Astrocyte (in vitro differentiated cells and primary cell): ENCODE data around the gene PAPSS2. TPM values are rescaled to one million over a fixed set of nuclear protein-coding genes. Genes with fewer than 3 reads are reported as not detected.

Experiments
- DNase-seq: peaks from one replicate; pipeline ENCODE4 v3.0.0-alpha.2; 2010; ENCODE audit warnings: low read depth
- FAIRE-seq: peaks from 2 replicates; lab custom pipeline; 2011; peaks lifted over from hg19 to GRCh38; lab: Jason Lieb, UNC
- H2AFZ ChIP-seq: 2 replicates; pipeline ENCODE4 v1.6.0; 2012; ENCODE audit warnings: low read depth, low read length, inconsistent platforms
- H3K27ac ChIP-seq: 2 replicates; pipeline ENCODE4 v1.5.1; 2011; ENCODE audit warnings: low read depth, low read length, inconsistent platforms
- H3K27me3 ChIP-seq: 2 replicates; pipeline ENCODE4 v1.6.0; 2011; ENCODE audit warnings: low read length, inconsistent platforms; ENCODE audit not compliant: insufficient read depth
- H3K36me3 ChIP-seq: 2 replicates; pipeline ENCODE4 v1.5.1; 2011; ENCODE audit warnings: low read length, inconsistent platforms; ENCODE audit not compliant: insufficient read depth
- H3K4me1 ChIP-seq: 2 replicates; pipeline ENCODE4 v1.5.1; 2011; ENCODE audit warnings: low read length, inconsistent platforms; ENCODE audit not compliant: insufficient read depth
- H3K4me2 ChIP-seq: 2 replicates; pipeline ENCODE4 v1.6.0; 2012; ENCODE audit warnings: low read length, inconsistent platforms
- H3K4me3 ChIP-seq: 2 replicates; pipeline ENCODE4 v1.5.1; 2011; ENCODE audit warnings: low read depth, mild to moderate bottlenecking, low read length, inconsistent platforms; ENCODE audit not compliant: insufficient read depth
- H3K79me2 ChIP-seq: 2 replicates; pipeline ENCODE4 v1.6.0; 2012; ENCODE audit warnings: mild to moderate bottlenecking, low read length, inconsistent platforms; ENCODE audit not compliant: insufficient read depth
- H3K9ac ChIP-seq: 2 replicates; pipeline ENCODE4 v1.6.0; 2012; ENCODE audit warnings: mild to moderate bottlenecking, low read length, inconsistent platforms
- H3K9me3 ChIP-seq: 2 replicates; pipeline ENCODE4 v1.5.1; 2012; ENCODE audit warnings: low read depth, mild to moderate bottlenecking, low read length, inconsistent platforms; ENCODE audit not compliant: insufficient read depth
- H4K20me1 ChIP-seq: 2 replicates; pipeline ENCODE4 v1.6.0; 2012; ENCODE audit warnings: low read length, inconsistent platforms; ENCODE audit not compliant: insufficient read depth
- H3K27ac Mint-ChIP-seq: one replicate; pipeline ENCODE4 v1.8.0; 2021; ENCODE audit warnings: mild to moderate bottlenecking, mixed read lengths; ENCODE audit not compliant: unreplicated experiment
- H3K27me3 Mint-ChIP-seq: one replicate; pipeline ENCODE4 v1.8.0; 2021; ENCODE audit warnings: low read depth, mixed read lengths; ENCODE audit not compliant: unreplicated experiment
- H3K36me3 Mint-ChIP-seq: one replicate; pipeline ENCODE4 v1.8.0; 2021; ENCODE audit warnings: low read depth, mixed read lengths; ENCODE audit not compliant: unreplicated experiment
- H3K4me1 Mint-ChIP-seq: one replicate; pipeline ENCODE4 v1.8.0; 2021; ENCODE audit warnings: low read depth, mixed read lengths; ENCODE audit not compliant: unreplicated experiment
- H3K4me3 Mint-ChIP-seq: one replicate; pipeline ENCODE4 v1.8.0; 2021; ENCODE audit warnings: mild to moderate bottlenecking, moderate library complexity, mixed read lengths; ENCODE audit not compliant: unreplicated experiment
- H3K9me3 Mint-ChIP-seq: one replicate; pipeline ENCODE4 v1.8.0; 2021; ENCODE audit warnings: mild to moderate bottlenecking, mixed read lengths; ENCODE audit not compliant: unreplicated experiment
- CTCF ChIP-seq: IDR thresholded peaks from 2 replicates; pipeline ENCODE4 v1.5.1; 2011; ENCODE audit warnings: low read depth, mild to moderate bottlenecking, inconsistent platforms, low read length, moderate library complexity; ENCODE audit not compliant: insufficient read depth
- EZH2 ChIP-seq: IDR thresholded peaks from 2 replicates; pipeline ENCODE4 v1.6.1; 2012; ENCODE audit warnings: mild to moderate bottlenecking, low read length, inconsistent platforms; ENCODE audit not compliant: insufficient read depth
- total RNA-seq: library from RNA; stranded (reverse); gene quantifications from 2 replicates; pipeline ENCODE4 v1.2.1, GENCODE V29; 2021

PAPSS2 gene
- total RNA-seq, 1 donor from 2014 or later: 48.6 TPM

DNA sequence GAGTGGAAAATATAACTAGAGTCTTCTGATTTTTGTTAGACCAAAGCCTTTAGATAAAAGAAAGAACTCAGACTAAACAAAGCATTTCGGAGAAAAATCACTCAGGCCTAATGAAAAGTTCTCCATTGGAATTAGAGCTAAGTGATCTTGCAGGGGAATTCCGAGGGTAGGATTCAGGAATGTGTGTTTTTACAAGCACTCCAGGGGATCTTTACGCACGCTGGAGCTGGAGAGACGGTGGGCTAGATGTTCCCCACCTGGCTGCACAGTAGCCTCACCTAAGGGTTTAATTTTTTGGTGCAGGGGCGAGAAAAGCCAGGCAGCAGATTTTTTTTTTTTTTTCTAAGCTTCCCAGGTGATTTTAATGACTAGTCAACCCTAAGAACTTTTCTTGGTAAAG lies 7.9 kb upstream of the PAPSS2 start:
- Histone ChIP-seq H3K27me3 (no peaks in the 10 kb centered on the region), H4K20me1 (no peaks in the 10 kb centered on the region), H3K9me3 (no peaks in the 10 kb centered on the region), H3K4me3 (no peak overlapping the region), H3K36me3 (no peaks in the 10 kb centered on the region), H3K27ac (no peak overlapping the region), H3K79me2 (no peaks in the 10 kb centered on the region), H3K4me2 (no peak overlapping the region), H2AFZ (no peak overlapping the region), H3K4me1 (peaks cover 11% of the 10 kb centered on the region), H3K9ac (no peak overlapping the region)
- FAIRE-seq (no peak), DNase-seq (no peak)
- Mint-ChIP-seq H3K9me3 (no peaks in the 10 kb centered on the region), H3K4me3 (no peak overlapping the region), H3K36me3 (no peaks in the 10 kb centered on the region), H3K27me3 (no peaks in the 10 kb centered on the region), H3K27ac (no peak overlapping the region), H3K4me1 (peaks cover 10% of the 10 kb centered on the region)
- TF ChIP-seq EZH2 (no peak), CTCF (no peak)

DNA sequence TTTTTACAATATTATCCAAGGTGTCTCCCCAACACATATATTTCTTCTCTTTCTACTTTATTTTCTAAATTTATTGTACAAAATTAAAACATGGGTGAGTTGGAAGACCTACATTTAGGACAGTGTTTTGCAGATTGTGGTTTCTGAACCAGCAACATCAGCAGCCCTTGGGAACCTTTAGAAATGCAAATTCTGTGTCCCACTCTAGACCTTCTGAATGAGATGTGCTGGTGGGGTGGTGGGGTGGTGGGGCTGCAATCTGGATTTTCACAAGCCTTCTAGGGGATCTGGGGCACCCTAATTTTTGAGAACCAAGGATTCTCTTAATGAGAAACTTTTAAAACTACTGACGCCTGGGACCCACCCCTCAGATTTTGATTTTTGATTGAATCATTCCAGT lies 7.4 kb upstream of the PAPSS2 start:
- Mint-ChIP-seq H3K4me1 (peaks cover 11% of the 10 kb centered on the region), H3K36me3 (no peaks in the 10 kb centered on the region), H3K9me3 (no peaks in the 10 kb centered on the region), H3K27ac (no peak overlapping the region), H3K27me3 (no peaks in the 10 kb centered on the region), H3K4me3 (no peak overlapping the region)
- Histone ChIP-seq H2AFZ (no peak overlapping the region), H3K9me3 (no peaks in the 10 kb centered on the region), H3K9ac (no peak overlapping the region), H3K27me3 (no peaks in the 10 kb centered on the region), H3K4me1 (peaks cover 16% of the 10 kb centered on the region), H3K4me2 (no peak overlapping the region), H3K27ac (no peak overlapping the region), H3K4me3 (no peak overlapping the region), H3K79me2 (no peaks in the 10 kb centered on the region), H4K20me1 (no peaks in the 10 kb centered on the region), H3K36me3 (no peaks in the 10 kb centered on the region)
- DNase-seq (no peak), FAIRE-seq (no peak)
- TF ChIP-seq EZH2 (no peak), CTCF (no peak)

GRCh38 chr10:87654212-87654611 lies 5.5 kb upstream of the PAPSS2 start:
- Histone ChIP-seq H3K4me3 (no peak overlapping the region), H3K27ac (no peak overlapping the region), H3K4me2 (no peak overlapping the region), H3K4me1 (peaks cover 21% of the 10 kb centered on the region), H4K20me1 (no peaks in the 10 kb centered on the region), H2AFZ (no peak overlapping the region), H3K9me3 (no peaks in the 10 kb centered on the region), H3K36me3 (no peaks in the 10 kb centered on the region), H3K27me3 (no peaks in the 10 kb centered on the region), H3K9ac (no peak overlapping the region), H3K79me2 (no peaks in the 10 kb centered on the region)
- no peak overlapping the region for H3K4me3 Mint-ChIP-seq
- peaks cover 16% of the 10 kb centered on the region for H3K4me1 Mint-ChIP-seq
- H3K9me3 Mint-ChIP-seq: no peaks in the 10 kb centered on the region
- no peaks in the 10 kb centered on the region for H3K27me3 Mint-ChIP-seq
- no peak overlapping the region for H3K27ac Mint-ChIP-seq
- H3K36me3 Mint-ChIP-seq: no peaks in the 10 kb centered on the region
- no peak for DNase-seq
- no peak for TF ChIP-seq EZH2
- TF ChIP-seq CTCF: no peak
- no peak for FAIRE-seq
